Activated CD4-positive, alpha-beta T cell treated with anti-CD3 and anti-CD28 coated beads, Interleukin-2, amount 50 U/mL, for 1 hour (primary cell): ENCODE data around the gene MIPOL1.
"Not testable (repeated sequence)": the region's sequence is repeated elsewhere in the genome, so short reads cannot be mapped to it uniquely, and the experiment has no call there.

Experiments
- DNase-seq: peaks from one replicate; pipeline ENCODE4 v3.0.0-alpha.2; 2020

MIPOL1 gene

GRCh38 chr14:37236044-37236443, 38.3 kb downstream of the MIPOL1 start:
- not testable (repeated sequence) for DNase-seq

- no peak for DNase-seq
Measured at GRCh38 chr14:37237094-37237493, 39.4 kb downstream of the MIPOL1 start.

DNA sequence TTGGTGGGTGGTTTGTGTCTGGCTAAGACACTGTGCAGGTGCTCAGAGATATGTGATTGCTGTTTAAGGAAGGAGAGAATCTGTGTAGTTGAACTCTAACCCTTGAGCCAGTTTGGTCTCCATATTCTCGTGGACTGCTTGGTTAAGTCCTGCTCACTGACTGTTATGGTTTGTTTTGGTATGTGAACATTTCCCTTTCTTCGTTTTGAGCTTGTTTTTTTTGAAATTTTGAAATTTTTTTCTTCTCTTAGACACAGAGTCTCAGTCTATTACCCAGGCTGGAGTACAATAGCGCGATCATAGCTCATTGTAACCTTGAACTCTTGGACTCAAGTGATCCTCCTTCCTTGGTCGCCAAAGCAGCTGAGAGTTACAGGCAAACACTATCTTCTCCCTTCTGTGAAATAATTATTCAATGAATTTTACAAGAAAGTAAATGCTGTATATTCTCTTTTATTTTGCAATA, 40.0 kb downstream of the MIPOL1 start:
- DNase-seq: no peak

- DNase-seq: no peak
Measured at GRCh38 chr14:37241198-37241597, 43.5 kb downstream of the MIPOL1 start.

GRCh38 chr14:37246427-37246829, 48.7 kb downstream of the MIPOL1 start:
- DNase-seq: no peak

DNA sequence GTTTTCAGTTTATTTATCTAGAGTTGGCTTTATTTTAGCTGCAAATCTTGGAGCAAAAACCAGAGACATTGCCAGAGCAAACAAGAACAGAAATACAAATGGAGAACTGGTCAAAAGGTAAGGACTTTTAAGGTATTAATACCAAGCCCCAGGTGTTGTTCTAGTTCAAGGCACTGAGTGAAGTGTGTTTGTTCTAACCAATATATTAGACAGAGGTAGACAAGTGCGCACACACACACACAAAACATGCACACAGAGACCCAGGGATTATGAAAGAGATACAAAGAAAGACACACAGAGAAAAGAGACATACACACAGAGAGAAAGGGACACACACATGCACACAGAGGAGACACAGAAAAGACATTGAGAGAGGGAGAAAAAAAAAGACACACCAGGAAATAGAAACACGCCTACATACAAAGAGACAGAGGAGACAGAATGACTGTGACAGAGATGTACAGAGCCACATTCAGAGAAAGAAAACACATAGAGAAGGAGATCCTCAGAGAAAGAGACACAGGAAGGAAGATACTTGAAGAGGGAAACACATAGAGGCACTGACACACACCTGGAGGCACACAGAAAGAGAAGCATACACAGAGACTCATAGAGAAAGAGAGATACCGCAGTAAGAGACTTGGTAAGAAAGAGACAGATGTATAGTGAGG, 50.2 kb downstream of the MIPOL1 start:
- DNase-seq: no peak

GRCh38 chr14:37251775-37252174, 54.0 kb downstream of the MIPOL1 start:
- DNase-seq: no peak

DNA sequence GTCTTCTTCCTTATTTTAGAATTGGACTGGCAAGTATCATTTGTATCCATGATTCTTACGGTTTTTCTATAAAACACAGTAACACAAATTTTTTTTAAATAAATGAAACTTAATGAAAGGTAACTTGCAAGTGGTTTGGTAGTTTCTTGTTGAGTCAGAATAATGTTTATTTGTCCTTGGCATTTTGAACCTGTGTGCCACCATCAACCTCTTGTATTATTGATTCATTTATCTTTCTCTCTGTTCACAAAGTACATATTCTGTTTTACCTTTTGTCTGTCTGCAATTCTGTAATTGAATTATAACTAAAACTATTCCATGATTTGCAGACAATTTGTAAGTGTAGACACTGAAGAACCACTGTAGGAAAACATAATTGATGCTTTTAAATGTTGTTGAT, 54.7 kb downstream of the MIPOL1 start:
- no peak for DNase-seq

- DNase-seq: no peak
Measured at GRCh38 chr14:37253905-37254304, 56.2 kb downstream of the MIPOL1 start.

GRCh38 chr14:37254411-37254947, 56.7 kb downstream of the MIPOL1 start:
- DNase-seq: no peak

- no peak for DNase-seq
Measured at GRCh38 chr14:37257501-37258070, 59.8 kb downstream of the MIPOL1 start.

DNA sequence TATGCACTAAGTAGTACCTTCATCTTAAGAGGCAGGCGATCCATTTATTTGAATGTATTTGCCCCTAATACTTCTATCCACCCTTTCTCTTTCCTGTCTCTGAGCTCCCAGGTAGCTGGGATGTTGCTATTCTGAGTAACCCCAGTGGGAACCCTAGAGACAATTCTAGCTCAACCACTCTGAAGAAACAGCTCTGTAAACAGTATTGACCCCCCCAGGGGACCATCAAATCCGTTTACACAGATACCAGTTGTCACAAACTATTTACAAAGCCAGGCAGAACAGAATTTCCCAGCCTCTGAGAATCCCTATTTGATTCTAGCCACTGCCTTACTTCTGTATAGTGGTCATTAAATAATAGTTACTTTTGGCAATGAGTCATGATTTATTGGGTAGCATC, 64.9 kb downstream of the MIPOL1 start:
- DNase-seq: no peak

DNA sequence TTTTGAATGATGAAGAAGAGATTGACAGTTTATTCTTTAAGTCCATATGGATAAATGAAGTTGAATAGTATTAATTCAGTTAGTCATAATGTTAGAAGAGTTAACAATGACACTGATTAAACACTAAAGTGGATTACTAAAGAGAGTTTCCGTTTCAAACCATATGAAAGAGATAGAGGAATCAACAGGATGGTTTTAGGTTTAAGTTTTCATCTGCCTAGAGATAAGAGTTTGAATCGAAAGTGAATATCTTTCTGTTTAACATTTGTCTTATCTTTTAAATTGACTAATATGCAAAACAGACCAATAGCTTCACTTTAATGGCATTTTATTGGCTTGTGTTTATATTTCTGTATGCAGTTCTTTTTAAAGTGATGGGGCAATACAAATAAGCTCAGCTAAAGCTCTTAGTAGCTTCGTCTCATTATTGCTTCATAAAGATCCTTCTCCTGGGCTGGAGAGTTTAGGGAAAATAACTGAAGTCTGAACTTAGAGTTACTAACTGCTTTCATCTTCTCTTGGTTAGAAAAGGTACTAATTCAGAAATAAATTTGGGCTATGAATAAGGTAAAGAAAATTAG, 66.0 kb downstream of the MIPOL1 start:
- DNase-seq: no peak

GRCh38 chr14:37268788-37269187, 71.1 kb downstream of the MIPOL1 start:
- DNase-seq: no peak

GRCh38 chr14:37270629-37271028, 72.9 kb downstream of the MIPOL1 start:
- no peak for DNase-seq

GRCh38 chr14:37272569-37272968, 74.8 kb downstream of the MIPOL1 start:
- DNase-seq: no peak

DNA sequence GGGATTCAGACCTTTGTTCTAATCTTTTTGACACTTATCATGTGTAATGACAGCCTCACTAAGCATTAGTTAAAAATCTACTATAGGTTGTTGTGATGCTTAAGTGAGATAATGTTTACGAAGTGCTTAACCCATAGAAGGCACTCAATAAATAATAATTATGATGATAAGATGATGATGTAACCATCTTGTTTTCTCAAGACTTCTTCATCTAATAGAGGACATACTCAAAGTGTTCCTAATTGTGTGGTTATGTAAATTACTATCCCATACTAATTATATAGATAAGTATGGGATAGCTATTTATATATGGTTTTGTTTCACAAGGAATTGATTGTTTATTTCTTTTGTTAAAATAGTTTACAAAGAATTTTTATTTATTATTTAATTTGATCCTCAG, 76.9 kb downstream of the MIPOL1 start:
- no peak for DNase-seq

DNA sequence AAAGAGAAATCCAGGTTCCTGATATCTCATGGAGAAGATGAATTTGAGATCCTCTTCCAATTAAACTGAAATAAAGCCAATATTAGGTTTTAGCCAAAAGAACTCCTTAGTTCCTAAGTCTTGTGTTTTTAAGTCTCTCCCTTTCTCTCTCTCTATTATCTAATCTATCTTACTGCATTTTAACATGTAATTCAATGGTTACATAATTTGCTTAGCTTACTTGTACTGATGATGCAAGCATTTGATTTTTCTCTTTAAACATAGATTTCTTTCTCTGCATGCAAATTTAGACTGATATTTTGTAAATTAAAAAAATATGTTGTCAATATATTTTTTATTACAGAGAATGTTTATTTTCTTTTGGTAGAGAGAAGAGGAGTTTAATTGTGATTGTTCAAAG, 78.2 kb downstream of the MIPOL1 start:
- DNase-seq: no peak

GRCh38 chr14:37278636-37279538, 81.2 kb downstream of the MIPOL1 start:
- DNase-seq: no peak

DNA sequence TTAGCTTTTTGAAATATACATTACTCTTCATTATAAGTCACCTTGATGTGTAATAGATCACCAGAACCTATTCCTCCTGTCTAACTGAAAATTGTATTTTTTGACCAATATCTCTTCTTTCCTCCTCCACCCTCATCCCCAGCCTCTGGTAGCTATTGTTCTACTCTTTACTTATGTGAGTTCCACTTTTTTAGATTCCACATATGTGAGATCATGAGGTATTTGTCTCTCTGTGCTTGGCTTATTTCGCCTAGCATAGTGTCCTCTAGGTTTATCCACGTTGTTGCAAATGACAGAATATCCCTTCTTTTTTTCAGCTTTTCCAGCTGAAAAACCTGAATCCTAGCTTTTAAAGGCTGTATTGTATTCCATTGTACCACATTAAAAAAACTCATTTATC, 82.1 kb downstream of the MIPOL1 start:
- no peak for DNase-seq

DNA sequence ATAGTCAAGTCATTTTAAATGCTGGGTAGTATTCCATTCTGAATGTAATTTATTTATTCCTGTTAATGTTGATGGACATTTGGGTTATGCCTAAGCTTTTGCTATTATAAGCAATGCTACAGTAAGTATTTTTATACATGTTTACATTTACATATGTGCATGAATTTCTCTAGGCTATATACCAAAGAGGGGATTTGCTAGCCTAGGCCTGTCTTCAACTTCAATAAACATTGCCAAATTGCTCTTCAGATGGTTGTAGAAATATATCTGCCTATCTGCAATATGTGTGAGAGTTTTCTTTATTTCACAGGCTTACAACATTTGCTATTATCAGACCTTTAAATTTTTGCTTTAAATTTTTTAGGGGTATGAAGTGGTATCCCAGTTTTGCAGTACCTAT, 87.0 kb downstream of the MIPOL1 start:
- DNase-seq: no peak

GRCh38 chr14:37285220-37285619, 87.5 kb downstream of the MIPOL1 start:
- no peak for DNase-seq

- DNase-seq: no peak
Measured at GRCh38 chr14:37289688-37290087, 92.0 kb downstream of the MIPOL1 start.
